ENCODE measurements around the gene JARID2.

GRCh38 chr6:15301179-15302006 is 55.5 kb downstream of the JARID2 start:
- TF ChIP-seq TAF1 (conservative IDR thresholded peaks at IDR 0.05) (no peak), NR2F2 (IDR thresholded peaks at IDR 0.05) (no peak), GABPA (IDR thresholded peaks at IDR 0.05 in 1 of 2, conservative IDR thresholded peaks at IDR 0.05 in 1 of 2) (no peak), SP1 (IDR thresholded peaks at IDR 0.05) (no peak), YY1 (IDR thresholded peaks at IDR 0.05) (no peak), RXRA (IDR thresholded peaks at IDR 0.05) (no peak), RAD21 (IDR thresholded peaks at IDR 0.05) (no peak)
- TF ChIP-seq, protein P1, sequence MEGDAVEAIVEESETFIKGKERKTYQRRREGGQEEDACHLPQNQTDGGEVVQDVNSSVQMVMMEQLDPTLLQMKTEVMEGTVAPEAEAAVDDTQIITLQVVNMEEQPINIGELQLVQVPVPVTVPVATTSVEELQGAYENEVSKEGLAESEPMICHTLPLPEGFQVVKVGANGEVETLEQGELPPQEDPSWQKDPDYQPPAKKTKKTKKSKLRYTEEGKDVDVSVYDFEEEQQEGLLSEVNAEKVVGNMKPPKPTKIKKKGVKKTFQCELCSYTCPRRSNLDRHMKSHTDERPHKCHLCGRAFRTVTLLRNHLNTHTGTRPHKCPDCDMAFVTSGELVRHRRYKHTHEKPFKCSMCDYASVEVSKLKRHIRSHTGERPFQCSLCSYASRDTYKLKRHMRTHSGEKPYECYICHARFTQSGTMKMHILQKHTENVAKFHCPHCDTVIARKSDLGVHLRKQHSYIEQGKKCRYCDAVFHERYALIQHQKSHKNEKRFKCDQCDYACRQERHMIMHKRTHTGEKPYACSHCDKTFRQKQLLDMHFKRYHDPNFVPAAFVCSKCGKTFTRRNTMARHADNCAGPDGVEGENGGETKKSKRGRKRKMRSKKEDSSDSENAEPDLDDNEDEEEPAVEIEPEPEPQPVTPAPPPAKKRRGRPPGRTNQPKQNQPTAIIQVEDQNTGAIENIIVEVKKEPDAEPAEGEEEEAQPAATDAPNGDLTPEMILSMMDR (IDR thresholded peaks at IDR 0.05; ENCODE audit: low read depth, low read length, missing input control): no peak
- TF ChIP-seq, protein P2, sequence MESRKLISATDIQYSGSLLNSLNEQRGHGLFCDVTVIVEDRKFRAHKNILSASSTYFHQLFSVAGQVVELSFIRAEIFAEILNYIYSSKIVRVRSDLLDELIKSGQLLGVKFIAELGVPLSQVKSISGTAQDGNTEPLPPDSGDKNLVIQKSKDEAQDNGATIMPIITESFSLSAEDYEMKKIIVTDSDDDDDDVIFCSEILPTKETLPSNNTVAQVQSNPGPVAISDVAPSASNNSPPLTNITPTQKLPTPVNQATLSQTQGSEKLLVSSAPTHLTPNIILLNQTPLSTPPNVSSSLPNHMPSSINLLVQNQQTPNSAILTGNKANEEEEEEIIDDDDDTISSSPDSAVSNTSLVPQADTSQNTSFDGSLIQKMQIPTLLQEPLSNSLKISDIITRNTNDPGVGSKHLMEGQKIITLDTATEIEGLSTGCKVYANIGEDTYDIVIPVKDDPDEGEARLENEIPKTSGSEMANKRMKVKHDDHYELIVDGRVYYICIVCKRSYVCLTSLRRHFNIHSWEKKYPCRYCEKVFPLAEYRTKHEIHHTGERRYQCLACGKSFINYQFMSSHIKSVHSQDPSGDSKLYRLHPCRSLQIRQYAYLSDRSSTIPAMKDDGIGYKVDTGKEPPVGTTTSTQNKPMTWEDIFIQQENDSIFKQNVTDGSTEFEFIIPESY (IDR thresholded peaks at IDR 0.05): no peak
- TF ChIP-seq, protein P3, sequence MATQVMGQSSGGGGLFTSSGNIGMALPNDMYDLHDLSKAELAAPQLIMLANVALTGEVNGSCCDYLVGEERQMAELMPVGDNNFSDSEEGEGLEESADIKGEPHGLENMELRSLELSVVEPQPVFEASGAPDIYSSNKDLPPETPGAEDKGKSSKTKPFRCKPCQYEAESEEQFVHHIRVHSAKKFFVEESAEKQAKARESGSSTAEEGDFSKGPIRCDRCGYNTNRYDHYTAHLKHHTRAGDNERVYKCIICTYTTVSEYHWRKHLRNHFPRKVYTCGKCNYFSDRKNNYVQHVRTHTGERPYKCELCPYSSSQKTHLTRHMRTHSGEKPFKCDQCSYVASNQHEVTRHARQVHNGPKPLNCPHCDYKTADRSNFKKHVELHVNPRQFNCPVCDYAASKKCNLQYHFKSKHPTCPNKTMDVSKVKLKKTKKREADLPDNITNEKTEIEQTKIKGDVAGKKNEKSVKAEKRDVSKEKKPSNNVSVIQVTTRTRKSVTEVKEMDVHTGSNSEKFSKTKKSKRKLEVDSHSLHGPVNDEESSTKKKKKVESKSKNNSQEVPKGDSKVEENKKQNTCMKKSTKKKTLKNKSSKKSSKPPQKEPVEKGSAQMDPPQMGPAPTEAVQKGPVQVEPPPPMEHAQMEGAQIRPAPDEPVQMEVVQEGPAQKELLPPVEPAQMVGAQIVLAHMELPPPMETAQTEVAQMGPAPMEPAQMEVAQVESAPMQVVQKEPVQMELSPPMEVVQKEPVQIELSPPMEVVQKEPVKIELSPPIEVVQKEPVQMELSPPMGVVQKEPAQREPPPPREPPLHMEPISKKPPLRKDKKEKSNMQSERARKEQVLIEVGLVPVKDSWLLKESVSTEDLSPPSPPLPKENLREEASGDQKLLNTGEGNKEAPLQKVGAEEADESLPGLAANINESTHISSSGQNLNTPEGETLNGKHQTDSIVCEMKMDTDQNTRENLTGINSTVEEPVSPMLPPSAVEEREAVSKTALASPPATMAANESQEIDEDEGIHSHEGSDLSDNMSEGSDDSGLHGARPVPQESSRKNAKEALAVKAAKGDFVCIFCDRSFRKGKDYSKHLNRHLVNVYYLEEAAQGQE (IDR thresholded peaks at IDR 0.05): no peak
- TF ChIP-seq, protein P4, sequence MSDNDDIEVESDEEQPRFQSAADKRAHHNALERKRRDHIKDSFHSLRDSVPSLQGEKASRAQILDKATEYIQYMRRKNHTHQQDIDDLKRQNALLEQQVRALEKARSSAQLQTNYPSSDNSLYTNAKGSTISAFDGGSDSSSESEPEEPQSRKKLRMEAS (IDR thresholded peaks at IDR 0.05): no peak
- TF ChIP-seq, protein P5, sequence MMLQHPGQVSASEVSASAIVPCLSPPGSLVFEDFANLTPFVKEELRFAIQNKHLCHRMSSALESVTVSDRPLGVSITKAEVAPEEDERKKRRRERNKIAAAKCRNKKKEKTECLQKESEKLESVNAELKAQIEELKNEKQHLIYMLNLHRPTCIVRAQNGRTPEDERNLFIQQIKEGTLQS (IDR thresholded peaks at IDR 0.05): no peak

All from liver (tissue), 3 donors.